GM10248 (cell line): ENCODE data around the gene LILRB4.
"Not testable (repeated sequence)": the region's sequence is repeated elsewhere in the genome, so short reads cannot be mapped to it uniquely, and the experiment has no call there.

Experiments used
- CTCF ChIA-PET: fragments of 300-600 bp; sonication (Branson Sonifier 250); formaldehyde crosslinking; extraction: SDS; loops from one replicate; lab custom pipeline; 2021; ENCODE audit warnings: antibody characterized with exemption; lab: Yijun Ruan, JAX
- POLR2A ChIA-PET: fragments of 350-650 bp; sonication (Branson Sonifier 250); formaldehyde crosslinking; extraction: SDS; loops from one replicate; lab custom pipeline; 2020; ENCODE audit warnings: antibody characterized with exemption; lab: Yijun Ruan, JAX
- DNase-seq: peaks from one replicate; pipeline ENCODE4 v3.0.0; 2012; ENCODE audit errors: extremely low spot score
- CTCF ChIP-seq: IDR thresholded peaks from 2 replicates; pipeline ENCODE4 v1.5.1; 2012; ENCODE audit warnings: mild to moderate bottlenecking, low read depth; ENCODE audit errors: extremely low read depth, missing control alignments, control extremely low read depth

The LILRB4 gene

GRCh38 chr19:54696766-54697165 is 34.0 kb downstream of the LILRB4 start:
- no peak for TF ChIP-seq CTCF
- POLR2A ChIA-PET, result no interaction called here
- CTCF ChIA-PET, result no interaction called here
- DNase-seq, result no peak

GRCh38 chr19:54697716-54698115 is 34.9 kb downstream of the LILRB4 start:
- CTCF ChIA-PET, DNase-seq, POLR2A ChIA-PET: not testable (repeated sequence)

GRCh38 chr19:54704928-54705327 is 42.1 kb downstream of the LILRB4 start:
- DNase-seq, result no peak
- TF ChIP-seq CTCF, result no peak
- POLR2A ChIA-PET, result no interaction called here
- CTCF ChIA-PET, result no interaction called here

GRCh38 chr19:54707962-54708361 is 45.2 kb downstream of the LILRB4 start:
- peak; percentile 35 for DNase-seq
- POLR2A ChIA-PET, result no interaction called here
- CTCF ChIA-PET, result interaction anchor here (1.5 to 1.7 kb wide), 2 partner anchors 8 to 34 kb away, joined by 6 read pairs; no protein-coding TSS in a partner anchor
- TF ChIP-seq CTCF, result no peak

GRCh38 chr19:54708781-54709180 is 46.0 kb downstream of the LILRB4 start:
- POLR2A ChIA-PET, result no interaction called here
- CTCF ChIA-PET, result interaction anchor here (0.7 kb wide), 1 partner anchor 35 kb away, joined by 3 read pairs; no protein-coding TSS in a partner anchor
- TF ChIP-seq CTCF, result no peak
- no peak for DNase-seq

- no peak for TF ChIP-seq CTCF
- no peak for DNase-seq
- ChIA-PET POLR2A (no interaction called here), CTCF (interaction anchor here (0.7 kb wide), 1 partner anchor 36 kb away, joined by 3 read pairs; no protein-coding TSS in a partner anchor)
Measured at GRCh38 chr19:54709212-54709948, 46.6 kb downstream of the LILRB4 start.

DNA sequence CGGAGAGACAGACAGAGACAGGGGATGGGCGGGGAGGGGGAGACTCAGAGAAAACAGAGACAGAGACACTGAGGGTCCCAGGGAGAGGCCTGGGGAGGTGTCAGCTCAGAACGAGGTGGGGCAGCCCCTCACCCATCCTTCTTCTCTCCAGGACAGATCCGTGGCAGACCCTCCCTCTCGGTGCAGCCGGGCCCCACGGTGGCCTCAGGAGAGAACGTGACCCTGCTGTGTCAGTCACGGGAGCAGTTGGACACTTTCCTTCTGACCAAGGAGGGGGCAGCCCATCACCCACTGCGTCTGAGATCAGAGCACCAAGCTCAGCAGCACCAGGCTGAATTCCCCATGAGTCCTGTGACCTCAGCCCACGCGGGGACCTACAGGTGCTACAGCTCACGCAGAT is 47.2 kb downstream of the LILRB4 start:
- POLR2A ChIA-PET, DNase-seq, CTCF ChIA-PET: not testable (repeated sequence)
